Measurements from ENCODE around the gene OTOF.

GRCh38 chr2:26414311-26414710 lies 63.6 kb downstream of the OTOF start:
- TF ChIP-seq CTCF (IDR thresholded peaks at IDR 0.05; ENCODE audit: poor library complexity), result no peak
- no peak for TF ChIP-seq EZH2 (IDR thresholded peaks at IDR 0.05; ENCODE audit: borderline replicate concordance)
- TF ChIP-seq EZH2phosphoT487 (IDR thresholded peaks at IDR 0.05; ENCODE audit: low read depth, severe bottlenecking, unreplicated experiment), result no peak
